ENCODE data around the gene PCDHB10.
A peak's percentile ranks its signal among the peaks of the same experiment; 100 is the strongest.
"Not testable (repeated sequence)": the region's sequence is repeated elsewhere in the genome, so short reads cannot be mapped to it uniquely, and the experiment has no call there.

Gene PCDHB10

GRCh38 chr5:141172381-141173204 is 19.6 kb upstream of the PCDHB10 start, which contains the start of gene PCDHB7:
PCDHB7 (plus strand) TSS chr5:141172644; CDS start chr5:141172836, 192 bp downstream.
- Histone ChIP-seq H3K4me1 (ENCODE audit: control insufficient read depth in 2 of 2, insufficient read depth in 2 of 2, low read length in 2 of 2) (no peaks in the 10 kb centered on the region), H3K4me3 (ENCODE audit: low read length in 2 of 2) (peak within 1 kb of the TSS; percentile 6 to 35), H3K27me3 (ENCODE audit: control insufficient read depth in 2 of 2, insufficient read depth in 2 of 2, low read length in 2 of 2) (no peaks in the 10 kb centered on the region), H3K36me3 (ENCODE audit: control insufficient read depth in 2 of 2, insufficient read depth in 2 of 2, low read length in 2 of 2) (no peaks in the 10 kb centered on the region), H3K9ac (ENCODE audit: low read depth in 1 of 2, low read length in 2 of 2) (no peak within 1 kb of the TSS), H3K27ac (ENCODE audit: low read depth in 2 of 2, low read length in 2 of 2) (no peak within 1 kb of the TSS), H3K9me3 (ENCODE audit: control insufficient read depth in 2 of 2, low read length in 2 of 2) (peaks cover 0 to 17% of the 10 kb centered on the region in 2 donors)

- H3K4me3 ChIP-seq (ENCODE audit: low read length in 2 of 2); H3K36me3 ChIP-seq (ENCODE audit: control insufficient read depth in 2 of 2, insufficient read depth in 2 of 2, low read length in 2 of 2); H3K9ac ChIP-seq (ENCODE audit: low read depth in 1 of 2, low read length in 2 of 2); H3K4me1 ChIP-seq (ENCODE audit: control insufficient read depth in 2 of 2, insufficient read depth in 2 of 2, low read length in 2 of 2); H3K27ac ChIP-seq (ENCODE audit: low read depth in 2 of 2, low read length in 2 of 2); H3K27me3 ChIP-seq (ENCODE audit: control insufficient read depth in 2 of 2, insufficient read depth in 2 of 2, low read length in 2 of 2): not testable (repeated sequence)
- peaks cover 0 to 23% of the 10 kb centered on the region in 2 donors for H3K9me3 ChIP-seq (ENCODE audit: control insufficient read depth in 2 of 2, low read length in 2 of 2)
Observed at GRCh38 chr5:141174291-141175104, 17.7 kb upstream of the PCDHB10 start.

- Histone ChIP-seq H3K4me1 (ENCODE audit: control insufficient read depth in 2 of 2, insufficient read depth in 2 of 2, low read length in 2 of 2) (no peaks in the 10 kb centered on the region), H3K9me3 (ENCODE audit: control insufficient read depth in 2 of 2, low read length in 2 of 2) (peaks cover 0 to 23% of the 10 kb centered on the region in 2 donors), H3K36me3 (ENCODE audit: control insufficient read depth in 2 of 2, insufficient read depth in 2 of 2, low read length in 2 of 2) (no peaks in the 10 kb centered on the region), H3K9ac (ENCODE audit: low read depth in 1 of 2, low read length in 2 of 2) (no peak overlapping the region), H3K27ac (ENCODE audit: low read depth in 2 of 2, low read length in 2 of 2) (no peak overlapping the region), H3K27me3 (ENCODE audit: control insufficient read depth in 2 of 2, insufficient read depth in 2 of 2, low read length in 2 of 2) (no peaks in the 10 kb centered on the region), H3K4me3 (ENCODE audit: low read length in 2 of 2) (no peak overlapping the region)
Observed at GRCh38 chr5:141175933-141176332, 16.2 kb upstream of the PCDHB10 start.

- not testable (repeated sequence) for H3K4me3 ChIP-seq (ENCODE audit: low read length in 2 of 2); H3K27ac ChIP-seq (ENCODE audit: low read depth in 2 of 2, low read length in 2 of 2); H3K9ac ChIP-seq (ENCODE audit: low read depth in 1 of 2, low read length in 2 of 2); H3K36me3 ChIP-seq (ENCODE audit: control insufficient read depth in 2 of 2, insufficient read depth in 2 of 2, low read length in 2 of 2); H3K27me3 ChIP-seq (ENCODE audit: control insufficient read depth in 2 of 2, insufficient read depth in 2 of 2, low read length in 2 of 2); H3K4me1 ChIP-seq (ENCODE audit: control insufficient read depth in 2 of 2, insufficient read depth in 2 of 2, low read length in 2 of 2)
- H3K9me3 ChIP-seq (ENCODE audit: control insufficient read depth in 2 of 2, low read length in 2 of 2) = peaks cover 0 to 23% of the 10 kb centered on the region in 2 donors
Observed at GRCh38 chr5:141177577-141178191, 14.5 kb upstream of the PCDHB10 start, which contains the start of gene PCDHB8. PCDHB8 (plus strand) TSS chr5:141177790; CDS start chr5:141178035, 245 bp downstream.

GRCh38 chr5:141179371-141179770 is 12.8 kb upstream of the PCDHB10 start:
- H3K4me3 ChIP-seq (ENCODE audit: low read length in 2 of 2); H3K9ac ChIP-seq (ENCODE audit: low read depth in 1 of 2, low read length in 2 of 2); H3K27ac ChIP-seq (ENCODE audit: low read depth in 2 of 2, low read length in 2 of 2); H3K36me3 ChIP-seq (ENCODE audit: control insufficient read depth in 2 of 2, insufficient read depth in 2 of 2, low read length in 2 of 2); H3K4me1 ChIP-seq (ENCODE audit: control insufficient read depth in 2 of 2, insufficient read depth in 2 of 2, low read length in 2 of 2); H3K27me3 ChIP-seq (ENCODE audit: control insufficient read depth in 2 of 2, insufficient read depth in 2 of 2, low read length in 2 of 2): not testable (repeated sequence)
- H3K9me3 ChIP-seq (ENCODE audit: control insufficient read depth in 2 of 2, low read length in 2 of 2) = peaks cover 3 to 23% of the 10 kb centered on the region in 2 donors

GRCh38 chr5:141179876-141180275 is 12.3 kb upstream of the PCDHB10 start:
- H3K4me1 ChIP-seq (ENCODE audit: control insufficient read depth in 2 of 2, insufficient read depth in 2 of 2, low read length in 2 of 2); H3K36me3 ChIP-seq (ENCODE audit: control insufficient read depth in 2 of 2, insufficient read depth in 2 of 2, low read length in 2 of 2); H3K4me3 ChIP-seq (ENCODE audit: low read length in 2 of 2); H3K27me3 ChIP-seq (ENCODE audit: control insufficient read depth in 2 of 2, insufficient read depth in 2 of 2, low read length in 2 of 2); H3K27ac ChIP-seq (ENCODE audit: low read depth in 2 of 2, low read length in 2 of 2); H3K9ac ChIP-seq (ENCODE audit: low read depth in 1 of 2, low read length in 2 of 2): not testable (repeated sequence)
- H3K9me3 ChIP-seq (ENCODE audit: control insufficient read depth in 2 of 2, low read length in 2 of 2) = peaks cover 3 to 22% of the 10 kb centered on the region in 2 donors

GRCh38 chr5:141180313-141180712 is 11.8 kb upstream of the PCDHB10 start:
- Histone ChIP-seq H3K27me3 (ENCODE audit: control insufficient read depth in 2 of 2, insufficient read depth in 2 of 2, low read length in 2 of 2) (no peaks in the 10 kb centered on the region), H3K27ac (ENCODE audit: low read depth in 2 of 2, low read length in 2 of 2) (no peak overlapping the region), H3K4me3 (ENCODE audit: low read length in 2 of 2) (no peak overlapping the region), H3K36me3 (ENCODE audit: control insufficient read depth in 2 of 2, insufficient read depth in 2 of 2, low read length in 2 of 2) (no peaks in the 10 kb centered on the region), H3K4me1 (ENCODE audit: control insufficient read depth in 2 of 2, insufficient read depth in 2 of 2, low read length in 2 of 2) (no peaks in the 10 kb centered on the region), H3K9me3 (ENCODE audit: control insufficient read depth in 2 of 2, low read length in 2 of 2) (peaks cover 3 to 18% of the 10 kb centered on the region in 2 donors), H3K9ac (ENCODE audit: low read depth in 1 of 2, low read length in 2 of 2) (no peak overlapping the region)

GRCh38 chr5:141182248-141182647 is 9.9 kb upstream of the PCDHB10 start, which contains the start of gene PCDHB16:
PCDHB16 (plus strand) TSS chr5:141182387; CDS start chr5:141182560, 173 bp downstream.
- no peaks in the 10 kb centered on the region for H3K4me1 ChIP-seq (ENCODE audit: control insufficient read depth in 2 of 2, insufficient read depth in 2 of 2, low read length in 2 of 2)
- no peak within 1 kb of the TSS for H3K9ac ChIP-seq (ENCODE audit: low read depth in 1 of 2, low read length in 2 of 2)
- peaks cover 3 to 10% of the 10 kb centered on the region in 2 donors for H3K9me3 ChIP-seq (ENCODE audit: control insufficient read depth in 2 of 2, low read length in 2 of 2)
- H3K36me3 ChIP-seq (ENCODE audit: control insufficient read depth in 2 of 2, insufficient read depth in 2 of 2, low read length in 2 of 2) = no peaks in the 10 kb centered on the region
- H3K27me3 ChIP-seq (ENCODE audit: control insufficient read depth in 2 of 2, insufficient read depth in 2 of 2, low read length in 2 of 2) = no peaks in the 10 kb centered on the region
- H3K27ac ChIP-seq (ENCODE audit: low read depth in 2 of 2, low read length in 2 of 2) = no peak within 1 kb of the TSS
- H3K4me3 ChIP-seq (ENCODE audit: low read length in 2 of 2) = peak within 1 kb of the TSS; percentile 17 to 24

- H3K27me3 ChIP-seq (ENCODE audit: control insufficient read depth in 2 of 2, insufficient read depth in 2 of 2, low read length in 2 of 2); H3K9me3 ChIP-seq (ENCODE audit: control insufficient read depth in 2 of 2, low read length in 2 of 2); H3K36me3 ChIP-seq (ENCODE audit: control insufficient read depth in 2 of 2, insufficient read depth in 2 of 2, low read length in 2 of 2); H3K4me3 ChIP-seq (ENCODE audit: low read length in 2 of 2); H3K9ac ChIP-seq (ENCODE audit: low read depth in 1 of 2, low read length in 2 of 2); H3K27ac ChIP-seq (ENCODE audit: low read depth in 2 of 2, low read length in 2 of 2); H3K4me1 ChIP-seq (ENCODE audit: control insufficient read depth in 2 of 2, insufficient read depth in 2 of 2, low read length in 2 of 2): not testable (repeated sequence)
Observed at GRCh38 chr5:141184117-141184855, 7.9 kb upstream of the PCDHB10 start.

All from mucosa of rectum (tissue), 2 donors.